K562 (cell line): Measurements from ENCODE around the gene PEDS1. TPM values are rescaled to one million over a fixed set of nuclear protein-coding genes. Genes with fewer than 3 reads are reported as not detected.

Experiments used
- ATF4 ChIP-seq: fragments of 450-650 bp; formaldehyde crosslinking; IDR thresholded peaks from 2 replicates; pipeline ENCODE4 v1.4.0; 2022; ENCODE audit warnings: mild to moderate bottlenecking, moderate library complexity
- ATF6 ChIP-seq: sonication (generic); formaldehyde crosslinking; IDR thresholded peaks from 2 replicates; pipeline ENCODE4 v1.4.0; 2020; ENCODE audit warnings: mild to moderate bottlenecking, missing genetic modification reagents
- CHD2 ChIP-seq: IDR thresholded peaks from 2 replicates; pipeline ENCODE4 v1.6.1; 2011; ENCODE audit warnings: low read depth, low read length
- ETV5 ChIP-seq: sonication (generic); formaldehyde crosslinking; IDR thresholded peaks from 2 replicates; pipeline ENCODE4 v1.4.0; 2020; ENCODE audit warnings: low read depth, mild to moderate bottlenecking, missing genetic modification reagents
- GABPA ChIP-seq: fragments of 200-800 bp; sonication (Bioruptor generic); conservative IDR thresholded peaks from 2 replicates; pipeline ENCODE4 v1.6.1; 2016; ENCODE audit warnings: low read depth, missing genetic modification characterization, missing compliant biosample characterization
- L3MBTL2 ChIP-seq: fragments of 450-650 bp; IDR thresholded peaks from 2 replicates; pipeline ENCODE4 v1.6.1; 2016; ENCODE audit warnings: mild to moderate bottlenecking, moderate library complexity
- MGA ChIP-seq: fragments of 450-650 bp; IDR thresholded peaks from 2 replicates; pipeline ENCODE4 v1.6.1; 2016; ENCODE audit warnings: mild to moderate bottlenecking, moderate library complexity
- THRB ChIP-seq: fragments of 450-650 bp; formaldehyde crosslinking; conservative IDR thresholded peaks from 2 replicates; pipeline ENCODE4 v1.4.0; 2022; ENCODE audit warnings: mild to moderate bottlenecking, missing genetic modification characterization
- polyA plus RNA-seq, 8 experiments: library from polyadenylated mRNA; depleted of rRNA in 4 of 8; stranded (reverse) in 5 of 8; unstranded in 3 of 8; fragments of >200 nt; fragmentation: Nextera tagmentation in 2 of 8; fragmentation: Illumina TruSeq in 1 of 8; extraction: Ambion mirVana in 2 of 8; extraction: Trizol in 1 of 8; gene quantifications; 2 replicates each; pipeline versions ENCODE4 v1.2.1 to v1.2.3, GENCODE V29; 2011 to 2014; ENCODE audit warnings: inconsistent platforms in 1 of 8, missing spikeins in 1 of 8
- total RNA-seq, 7 experiments: library from RNA; depleted of rRNA in 6 of 7; stranded (reverse); fragments of >200 nt in 6 of 7; fragmentation: Illumina TruSeq in 2 of 7; extraction: Trizol in 2 of 7; gene quantifications; 2 replicates each; pipeline versions ENCODE4 v1.2.1 to v1.2.3, GENCODE V29; 2011 to 2021; ENCODE audit warnings: low replicate concordance in 1 of 7

Gene PEDS1
- total and polyA plus RNA-seq, 9 of the 15 experiments (the other 6 are each of a cell fraction or from before 2014, with no cell fraction given): 2.9 to 38.5 (median 24.2) TPM

- peak; percentile 98 for TF ChIP-seq MGA
- peak; percentile 99 for TF ChIP-seq L3MBTL2
- TF ChIP-seq THRB (CRISPR knock-in tag): no peak
- TF ChIP-seq ATF4 (CRISPR knock-in tag): peak; percentile 32; the same call in 1 of the 2 replicates
- peak; percentile 63; the same call in 1 of the 2 replicates for TF ChIP-seq ETV5 (CRISPR knock-in tag)
- TF ChIP-seq ATF6 (CRISPR knock-in tag): peak; percentile 91
- TF ChIP-seq CHD2: no peak; the same call in 1 of the 2 replicates
- TF ChIP-seq GABPA (tag): 0 out of 2 replicates have a peak, but pooled peaks have one; percentile 26
Observed at GRCh38 chr20:50153500-50154377, at the start of gene PEDS1 (continued).
